GM19397 (cell line): ENCODE data around the gene CLSTN2.

Source experiments
- ATAC-seq: cut with Tn5 transposase; IDR thresholded peaks from one replicate; pipeline ENCODE4 v1.9.1; 2021; ENCODE audit warnings: mild to moderate bottlenecking, moderate library complexity; ENCODE audit not compliant: unreplicated experiment

The CLSTN2 gene

GRCh38 chr3:140177943-140178342 lies 243.0 kb downstream of the CLSTN2 start:
- ATAC-seq: no peak

- ATAC-seq: no peak
Measured at GRCh38 chr3:140178482-140178881, 243.5 kb downstream of the CLSTN2 start.

GRCh38 chr3:140180603-140181002 lies 245.6 kb downstream of the CLSTN2 start:
- no peak for ATAC-seq

GRCh38 chr3:140185375-140185774 lies 250.4 kb downstream of the CLSTN2 start:
- ATAC-seq: no peak

GRCh38 chr3:140186421-140186920 lies 251.5 kb downstream of the CLSTN2 start:
- ATAC-seq: no peak

- no peak for ATAC-seq
Measured at GRCh38 chr3:140187028-140187427, 252.0 kb downstream of the CLSTN2 start.

GRCh38 chr3:140187656-140188221 lies 252.8 kb downstream of the CLSTN2 start:
- no peak for ATAC-seq

- ATAC-seq: no peak
Measured at GRCh38 chr3:140188285-140188684, 253.3 kb downstream of the CLSTN2 start.

GRCh38 chr3:140189267-140189666 lies 254.3 kb downstream of the CLSTN2 start:
- no peak for ATAC-seq

GRCh38 chr3:140189976-140190375 lies 255.0 kb downstream of the CLSTN2 start:
- ATAC-seq: no peak

- no peak for ATAC-seq
Measured at GRCh38 chr3:140196970-140197369, 262.0 kb downstream of the CLSTN2 start.

- no peak for ATAC-seq
Measured at GRCh38 chr3:140198242-140198641, 263.3 kb downstream of the CLSTN2 start.

GRCh38 chr3:140199008-140199407 lies 264.0 kb downstream of the CLSTN2 start:
- ATAC-seq: no peak

GRCh38 chr3:140199743-140200142 lies 264.8 kb downstream of the CLSTN2 start:
- no peak for ATAC-seq

- ATAC-seq: no peak
Measured at GRCh38 chr3:140203510-140203909, 268.5 kb downstream of the CLSTN2 start.

- ATAC-seq: no peak
Measured at GRCh38 chr3:140204271-140204984, 269.4 kb downstream of the CLSTN2 start.

- ATAC-seq: no peak
Measured at GRCh38 chr3:140205598-140205997, 270.6 kb downstream of the CLSTN2 start.

- no peak for ATAC-seq
Measured at GRCh38 chr3:140206196-140207040, 271.4 kb downstream of the CLSTN2 start.

GRCh38 chr3:140207541-140207940 lies 272.6 kb downstream of the CLSTN2 start:
- no peak for ATAC-seq

- ATAC-seq: peak; percentile 47
Measured at GRCh38 chr3:140216249-140216648, 281.3 kb downstream of the CLSTN2 start.

GRCh38 chr3:140219291-140219690 lies 284.3 kb downstream of the CLSTN2 start:
- ATAC-seq: no peak
